ENCODE results near the gene PLCB1. TPM values are rescaled to one million over a fixed set of nuclear protein-coding genes. Genes with fewer than 3 reads are reported as not detected.

Gene PLCB1
- total RNA-seq, 1 experiment from 2014 or later, result 6.8 TPM

DNA sequence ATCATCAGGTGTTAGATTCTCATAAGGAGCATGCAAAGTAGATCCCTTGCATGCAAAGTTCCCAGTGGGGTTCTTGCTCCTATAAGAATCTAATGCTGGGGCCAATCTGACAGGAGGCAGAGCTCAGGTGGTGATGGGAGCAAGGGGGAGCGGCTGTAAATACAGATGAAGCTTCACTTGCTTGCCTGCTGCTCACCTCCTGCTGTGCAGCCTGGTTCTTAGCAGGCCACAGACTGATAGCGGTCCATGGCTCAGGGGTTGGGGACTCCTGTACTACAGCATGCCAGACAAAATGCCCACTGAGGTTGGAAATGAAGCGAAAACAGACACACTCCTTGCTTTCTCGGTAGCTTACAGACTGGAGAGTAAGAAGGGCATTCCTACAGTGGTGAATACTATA lies 386.8 kb downstream of the PLCB1 start:
- peaks cover under 1% of the 10 kb centered on the region for H3K4me1 ChIP-seq (ENCODE audit: insufficient read depth, low read length, poor library complexity, severe bottlenecking)
- no peaks in the 10 kb centered on the region for H3K27me3 ChIP-seq (replicated peaks; ENCODE audit: insufficient read depth, low read depth, low read length, poor library complexity)
- no TSS peak for BruUV-seq (replicated peaks)
- TF ChIP-seq EZH2 (IDR thresholded peaks at IDR 0.05; ENCODE audit: borderline replicate concordance, low read depth, low read length, poor library complexity, severe bottlenecking), result no peak
- TF ChIP-seq, protein P1, sequence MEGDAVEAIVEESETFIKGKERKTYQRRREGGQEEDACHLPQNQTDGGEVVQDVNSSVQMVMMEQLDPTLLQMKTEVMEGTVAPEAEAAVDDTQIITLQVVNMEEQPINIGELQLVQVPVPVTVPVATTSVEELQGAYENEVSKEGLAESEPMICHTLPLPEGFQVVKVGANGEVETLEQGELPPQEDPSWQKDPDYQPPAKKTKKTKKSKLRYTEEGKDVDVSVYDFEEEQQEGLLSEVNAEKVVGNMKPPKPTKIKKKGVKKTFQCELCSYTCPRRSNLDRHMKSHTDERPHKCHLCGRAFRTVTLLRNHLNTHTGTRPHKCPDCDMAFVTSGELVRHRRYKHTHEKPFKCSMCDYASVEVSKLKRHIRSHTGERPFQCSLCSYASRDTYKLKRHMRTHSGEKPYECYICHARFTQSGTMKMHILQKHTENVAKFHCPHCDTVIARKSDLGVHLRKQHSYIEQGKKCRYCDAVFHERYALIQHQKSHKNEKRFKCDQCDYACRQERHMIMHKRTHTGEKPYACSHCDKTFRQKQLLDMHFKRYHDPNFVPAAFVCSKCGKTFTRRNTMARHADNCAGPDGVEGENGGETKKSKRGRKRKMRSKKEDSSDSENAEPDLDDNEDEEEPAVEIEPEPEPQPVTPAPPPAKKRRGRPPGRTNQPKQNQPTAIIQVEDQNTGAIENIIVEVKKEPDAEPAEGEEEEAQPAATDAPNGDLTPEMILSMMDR (conservative IDR thresholded peaks at IDR 0.05; ENCODE audit: low read depth, low read length), result no peak
- intact Hi-C loops (cut with micrococcal nuclease; ENCODE audit: unreplicated experiment), result no loop called here
- H3K36me3 ChIP-seq (ENCODE audit: insufficient read depth, low read length, poor library complexity, severe bottlenecking), result no peaks in the 10 kb centered on the region
- H3K4me3 ChIP-seq (ENCODE audit: low read depth, low read length, poor library complexity, severe bottlenecking), result no peak overlapping the region
- DNase-seq (ENCODE audit: low spot score), result no peak
- H3K27ac ChIP-seq (ENCODE audit: low read depth, low read length, poor library complexity, severe bottlenecking), result no peak overlapping the region
- CTCF ChIA-PET, result no interaction called here
- no peaks in the 10 kb centered on the region for H3K9me3 ChIP-seq (ENCODE audit: low read depth, low read length, poor library complexity, severe bottlenecking)
- POLR2A ChIA-PET (ENCODE audit: low non-redundant PET), result no interaction called here

DNA sequence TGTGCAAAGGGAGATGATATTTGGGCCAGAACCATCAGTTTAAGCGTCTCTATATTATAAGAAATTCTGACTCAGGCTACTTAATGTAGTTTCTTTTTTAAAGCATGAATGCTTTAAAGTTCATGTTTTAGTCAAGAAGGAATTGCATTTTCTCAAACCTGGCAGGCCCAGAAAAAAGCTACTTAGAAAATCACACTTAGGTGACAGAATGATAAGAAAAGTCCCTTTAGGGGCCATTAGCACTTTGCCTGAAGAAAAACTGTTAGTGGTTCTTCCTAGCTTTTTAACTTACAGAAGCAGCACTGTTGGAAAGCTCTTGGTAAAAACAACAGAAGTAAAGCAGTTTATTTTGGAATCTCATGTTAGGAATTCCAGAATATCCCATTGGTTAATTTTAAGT lies 387.8 kb downstream of the PLCB1 start:
- no peak for DNase-seq (ENCODE audit: low spot score)
- POLR2A ChIA-PET (ENCODE audit: low non-redundant PET), result no interaction called here
- no peaks in the 10 kb centered on the region for H3K27me3 ChIP-seq (replicated peaks; ENCODE audit: insufficient read depth, low read depth, low read length, poor library complexity)
- no peak for TF ChIP-seq EZH2 (IDR thresholded peaks at IDR 0.05; ENCODE audit: borderline replicate concordance, low read depth, low read length, poor library complexity, severe bottlenecking)
- TF ChIP-seq, protein P1 (conservative IDR thresholded peaks at IDR 0.05; ENCODE audit: low read depth, low read length), result no peak
- no peaks in the 10 kb centered on the region for H3K9me3 ChIP-seq (ENCODE audit: low read depth, low read length, poor library complexity, severe bottlenecking)
- CTCF ChIA-PET, result no interaction called here
- H3K36me3 ChIP-seq (ENCODE audit: insufficient read depth, low read length, poor library complexity, severe bottlenecking), result no peaks in the 10 kb centered on the region
- no peak overlapping the region for H3K27ac ChIP-seq (ENCODE audit: low read depth, low read length, poor library complexity, severe bottlenecking)
- BruUV-seq (replicated peaks), result no TSS peak
- no peak overlapping the region for H3K4me3 ChIP-seq (ENCODE audit: low read depth, low read length, poor library complexity, severe bottlenecking)
- intact Hi-C loops (cut with micrococcal nuclease; ENCODE audit: unreplicated experiment), result loop anchor here (5.0 to 10.0 kb wide), 2 partner anchors 385 to 478 kb away; partner anchors contain the start of gene PLCB1
- peaks cover 9% of the 10 kb centered on the region for H3K4me1 ChIP-seq (ENCODE audit: insufficient read depth, low read length, poor library complexity, severe bottlenecking)

DNA sequence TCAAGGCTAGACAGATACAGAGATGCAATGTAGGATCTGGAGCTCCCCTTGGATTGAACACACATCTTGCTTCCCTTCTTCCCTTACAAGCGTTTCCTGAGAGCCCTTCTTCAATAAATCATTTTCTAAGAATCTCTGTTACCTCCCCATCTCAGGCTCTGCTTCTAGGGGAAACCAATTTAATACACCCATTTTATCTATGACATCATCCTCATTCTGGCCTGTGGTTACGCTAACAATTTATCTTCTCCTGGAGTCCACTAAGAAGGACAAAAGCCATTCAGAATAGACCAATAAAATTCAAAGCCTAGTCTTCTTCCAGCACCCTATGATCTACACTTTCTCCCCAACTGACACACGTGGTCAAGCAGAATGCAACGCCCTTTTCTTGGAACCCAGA lies 390.1 kb downstream of the PLCB1 start:
- ChIA-PET CTCF (no interaction called here), POLR2A (ENCODE audit: low non-redundant PET) (no interaction called here)
- no peak overlapping the region for H3K27ac ChIP-seq (ENCODE audit: low read depth, low read length, poor library complexity, severe bottlenecking)
- H3K27me3 ChIP-seq (replicated peaks; ENCODE audit: insufficient read depth, low read depth, low read length, poor library complexity), result no peaks in the 10 kb centered on the region
- no peaks in the 10 kb centered on the region for H3K36me3 ChIP-seq (ENCODE audit: insufficient read depth, low read length, poor library complexity, severe bottlenecking)
- BruUV-seq (replicated peaks), result no TSS peak
- TF ChIP-seq EZH2 (IDR thresholded peaks at IDR 0.05; ENCODE audit: borderline replicate concordance, low read depth, low read length, poor library complexity, severe bottlenecking), result no peak
- intact Hi-C loops (cut with micrococcal nuclease; ENCODE audit: unreplicated experiment), result loop anchor here (5.0 to 10.0 kb wide), 2 partner anchors 387 to 480 kb away; partner anchors contain the start of gene PLCB1
- no peak for DNase-seq (ENCODE audit: low spot score)
- H3K4me3 ChIP-seq (ENCODE audit: low read depth, low read length, poor library complexity, severe bottlenecking), result no peak overlapping the region
- H3K4me1 ChIP-seq (ENCODE audit: insufficient read depth, low read length, poor library complexity, severe bottlenecking), result peaks cover 9% of the 10 kb centered on the region
- no peaks in the 10 kb centered on the region for H3K9me3 ChIP-seq (ENCODE audit: low read depth, low read length, poor library complexity, severe bottlenecking)

DNA sequence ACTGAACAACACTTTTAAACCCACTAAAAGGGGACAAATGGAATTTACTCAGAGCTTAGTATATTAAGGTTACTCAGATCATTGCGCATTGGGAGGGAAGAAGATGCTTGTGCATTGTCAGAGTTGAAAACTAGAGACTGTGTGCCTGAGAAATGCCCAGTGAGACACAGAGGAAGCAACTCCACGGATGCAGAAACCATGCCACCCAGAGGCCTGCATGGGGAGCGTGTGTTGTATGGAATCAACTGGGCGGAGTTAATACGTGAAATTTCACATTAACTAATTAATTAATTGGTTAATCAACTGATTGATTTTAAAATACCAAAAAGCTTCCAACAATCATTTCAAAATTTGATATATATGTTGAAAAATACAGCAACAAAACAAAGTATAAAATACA lies 391.6 kb downstream of the PLCB1 start:
- TF ChIP-seq EZH2 (IDR thresholded peaks at IDR 0.05; ENCODE audit: borderline replicate concordance, low read depth, low read length, poor library complexity, severe bottlenecking), result no peak
- TF ChIP-seq, protein P1 (conservative IDR thresholded peaks at IDR 0.05; ENCODE audit: low read depth, low read length), result peak; percentile 38
- ChIA-PET POLR2A (ENCODE audit: low non-redundant PET) (no interaction called here), CTCF (no interaction called here)
- intact Hi-C loops (cut with micrococcal nuclease; ENCODE audit: unreplicated experiment), result loop anchor here (5.0 to 10.0 kb wide), 2 partner anchors 389 to 481 kb away; partner anchors contain the start of gene PLCB1
- no peaks in the 10 kb centered on the region for H3K36me3 ChIP-seq (ENCODE audit: insufficient read depth, low read length, poor library complexity, severe bottlenecking)
- H3K9me3 ChIP-seq (ENCODE audit: low read depth, low read length, poor library complexity, severe bottlenecking), result no peaks in the 10 kb centered on the region
- no peak overlapping the region for H3K27ac ChIP-seq (ENCODE audit: low read depth, low read length, poor library complexity, severe bottlenecking)
- no peaks in the 10 kb centered on the region for H3K27me3 ChIP-seq (replicated peaks; ENCODE audit: insufficient read depth, low read depth, low read length, poor library complexity)
- DNase-seq (ENCODE audit: low spot score), result peak; percentile 21
- no peak overlapping the region for H3K4me3 ChIP-seq (ENCODE audit: low read depth, low read length, poor library complexity, severe bottlenecking)
- BruUV-seq (replicated peaks), result no TSS peak
- peaks cover 9% of the 10 kb centered on the region for H3K4me1 ChIP-seq (ENCODE audit: insufficient read depth, low read length, poor library complexity, severe bottlenecking)
